Astrocyte (in vitro differentiated cells and primary cell): ENCODE measurements around the gene USP36. TPM values are rescaled to one million over a fixed set of nuclear protein-coding genes. Genes with fewer than 3 reads are reported as not detected.

Source experiments
- DNase-seq: peaks from one replicate; pipeline ENCODE4 v3.0.0-alpha.2; 2010; ENCODE audit warnings: low read depth
- FAIRE-seq: peaks from 2 replicates; lab custom pipeline; 2011; peaks lifted over from hg19 to GRCh38; lab: Jason Lieb, UNC
- H2AFZ ChIP-seq: 2 replicates; pipeline ENCODE4 v1.6.0; 2012; ENCODE audit warnings: low read depth, low read length, inconsistent platforms
- H3K27ac ChIP-seq: 2 replicates; pipeline ENCODE4 v1.5.1; 2011; ENCODE audit warnings: low read depth, low read length, inconsistent platforms
- H3K27me3 ChIP-seq: 2 replicates; pipeline ENCODE4 v1.6.0; 2011; ENCODE audit warnings: low read length, inconsistent platforms; ENCODE audit not compliant: insufficient read depth
- H3K36me3 ChIP-seq: 2 replicates; pipeline ENCODE4 v1.5.1; 2011; ENCODE audit warnings: low read length, inconsistent platforms; ENCODE audit not compliant: insufficient read depth
- H3K4me1 ChIP-seq: 2 replicates; pipeline ENCODE4 v1.5.1; 2011; ENCODE audit warnings: low read length, inconsistent platforms; ENCODE audit not compliant: insufficient read depth
- H3K4me2 ChIP-seq: 2 replicates; pipeline ENCODE4 v1.6.0; 2012; ENCODE audit warnings: low read length, inconsistent platforms
- H3K4me3 ChIP-seq: 2 replicates; pipeline ENCODE4 v1.5.1; 2011; ENCODE audit warnings: low read depth, mild to moderate bottlenecking, low read length, inconsistent platforms; ENCODE audit not compliant: insufficient read depth
- H3K79me2 ChIP-seq: 2 replicates; pipeline ENCODE4 v1.6.0; 2012; ENCODE audit warnings: mild to moderate bottlenecking, low read length, inconsistent platforms; ENCODE audit not compliant: insufficient read depth
- H3K9ac ChIP-seq: 2 replicates; pipeline ENCODE4 v1.6.0; 2012; ENCODE audit warnings: mild to moderate bottlenecking, low read length, inconsistent platforms
- H3K9me3 ChIP-seq: 2 replicates; pipeline ENCODE4 v1.5.1; 2012; ENCODE audit warnings: low read depth, mild to moderate bottlenecking, low read length, inconsistent platforms; ENCODE audit not compliant: insufficient read depth
- H4K20me1 ChIP-seq: 2 replicates; pipeline ENCODE4 v1.6.0; 2012; ENCODE audit warnings: low read length, inconsistent platforms; ENCODE audit not compliant: insufficient read depth
- H3K27ac Mint-ChIP-seq: one replicate; pipeline ENCODE4 v1.8.0; 2021; ENCODE audit warnings: mild to moderate bottlenecking, mixed read lengths; ENCODE audit not compliant: unreplicated experiment
- H3K27me3 Mint-ChIP-seq: one replicate; pipeline ENCODE4 v1.8.0; 2021; ENCODE audit warnings: low read depth, mixed read lengths; ENCODE audit not compliant: unreplicated experiment
- H3K36me3 Mint-ChIP-seq: one replicate; pipeline ENCODE4 v1.8.0; 2021; ENCODE audit warnings: low read depth, mixed read lengths; ENCODE audit not compliant: unreplicated experiment
- H3K4me1 Mint-ChIP-seq: one replicate; pipeline ENCODE4 v1.8.0; 2021; ENCODE audit warnings: low read depth, mixed read lengths; ENCODE audit not compliant: unreplicated experiment
- H3K4me3 Mint-ChIP-seq: one replicate; pipeline ENCODE4 v1.8.0; 2021; ENCODE audit warnings: mild to moderate bottlenecking, moderate library complexity, mixed read lengths; ENCODE audit not compliant: unreplicated experiment
- H3K9me3 Mint-ChIP-seq: one replicate; pipeline ENCODE4 v1.8.0; 2021; ENCODE audit warnings: mild to moderate bottlenecking, mixed read lengths; ENCODE audit not compliant: unreplicated experiment
- CTCF ChIP-seq: IDR thresholded peaks from 2 replicates; pipeline ENCODE4 v1.5.1; 2011; ENCODE audit warnings: low read depth, mild to moderate bottlenecking, inconsistent platforms, low read length, moderate library complexity; ENCODE audit not compliant: insufficient read depth
- EZH2 ChIP-seq: IDR thresholded peaks from 2 replicates; pipeline ENCODE4 v1.6.1; 2012; ENCODE audit warnings: mild to moderate bottlenecking, low read length, inconsistent platforms; ENCODE audit not compliant: insufficient read depth
- total RNA-seq: library from RNA; stranded (reverse); gene quantifications from 2 replicates; pipeline ENCODE4 v1.2.1, GENCODE V29; 2021

USP36 gene
- total RNA-seq, 1 donor from 2014 or later, result 51.0 TPM

GRCh38 chr17:78797691-78798585 is 42.7 kb downstream of the USP36 start:
- peak; percentile 39 for DNase-seq
- Mint-ChIP-seq H3K36me3 (peaks cover 40% of the 10 kb centered on the region), H3K27me3 (no peaks in the 10 kb centered on the region), H3K4me1 (peaks cover 10% of the 10 kb centered on the region), H3K27ac (no peak overlapping the region), H3K4me3 (no peak overlapping the region), H3K9me3 (no peaks in the 10 kb centered on the region)
- H2AFZ ChIP-seq, result no peak overlapping the region
- H3K36me3 ChIP-seq, result peaks cover 56% of the 10 kb centered on the region
- peaks cover 35% of the 10 kb centered on the region for H4K20me1 ChIP-seq
- peaks cover 19% of the 10 kb centered on the region for H3K79me2 ChIP-seq
- H3K4me2 ChIP-seq, result no peak overlapping the region
- H3K9ac ChIP-seq, result no peak overlapping the region
- no peak for TF ChIP-seq EZH2
- no peak for TF ChIP-seq CTCF
- no peaks in the 10 kb centered on the region for H3K4me1 ChIP-seq
- no peak for FAIRE-seq
- no peak overlapping the region for H3K27ac ChIP-seq
- no peaks in the 10 kb centered on the region for H3K27me3 ChIP-seq
- no peak overlapping the region for H3K4me3 ChIP-seq
- H3K9me3 ChIP-seq, result no peaks in the 10 kb centered on the region

GRCh38 chr17:78797213-78797612 is 43.4 kb downstream of the USP36 start:
- peaks cover 10% of the 10 kb centered on the region for H3K4me1 Mint-ChIP-seq
- no peak overlapping the region for H3K27ac ChIP-seq
- H2AFZ ChIP-seq, result no peak overlapping the region
- H3K27me3 ChIP-seq, result no peaks in the 10 kb centered on the region
- H4K20me1 ChIP-seq, result peaks cover 35% of the 10 kb centered on the region
- no peak overlapping the region for H3K9ac ChIP-seq
- H3K4me3 Mint-ChIP-seq, result no peak overlapping the region
- peaks cover 2% of the 10 kb centered on the region for H3K4me1 ChIP-seq
- DNase-seq (no peak), FAIRE-seq (no peak)
- TF ChIP-seq EZH2 (no peak), CTCF (no peak)
- peaks cover 15% of the 10 kb centered on the region for H3K79me2 ChIP-seq
- no peaks in the 10 kb centered on the region for H3K9me3 Mint-ChIP-seq
- H3K27ac Mint-ChIP-seq, result no peak overlapping the region
- peaks cover 50% of the 10 kb centered on the region for H3K36me3 ChIP-seq
- H3K9me3 ChIP-seq, result no peaks in the 10 kb centered on the region
- H3K36me3 Mint-ChIP-seq, result peaks cover 43% of the 10 kb centered on the region
- no peak overlapping the region for H3K4me3 ChIP-seq
- no peak overlapping the region for H3K4me2 ChIP-seq
- H3K27me3 Mint-ChIP-seq, result no peaks in the 10 kb centered on the region

- FAIRE-seq, result no peak
- Histone ChIP-seq H3K27ac (no peak overlapping the region), H4K20me1 (peaks cover 40% of the 10 kb centered on the region), H3K4me1 (peaks cover 8% of the 10 kb centered on the region), H3K27me3 (no peaks in the 10 kb centered on the region), H3K9ac (no peak overlapping the region), H3K79me2 (peaks cover 15% of the 10 kb centered on the region), H3K9me3 (no peaks in the 10 kb centered on the region), H3K4me2 (no peak overlapping the region), H2AFZ (no peak overlapping the region), H3K36me3 (peaks cover 50% of the 10 kb centered on the region), H3K4me3 (no peak overlapping the region)
- no peak for TF ChIP-seq EZH2
- TF ChIP-seq CTCF, result no peak
- no peaks in the 10 kb centered on the region for H3K9me3 Mint-ChIP-seq
- H3K4me1 Mint-ChIP-seq, result peaks cover 15% of the 10 kb centered on the region
- no peak overlapping the region for H3K27ac Mint-ChIP-seq
- DNase-seq, result no peak
- no peak overlapping the region for H3K4me3 Mint-ChIP-seq
- H3K36me3 Mint-ChIP-seq, result peaks cover 47% of the 10 kb centered on the region
- no peaks in the 10 kb centered on the region for H3K27me3 Mint-ChIP-seq
Observed at GRCh38 chr17:78796517-78796900, 44.1 kb downstream of the USP36 start.
